HFFc6 (cell line): Measurements from ENCODE around the gene EGFR. TPM values are rescaled to one million over a fixed set of nuclear protein-coding genes. Genes with fewer than 3 reads are reported as not detected.

ENCODE experiments used
- DNase-seq: peaks from one replicate; pipeline ENCODE4 v3.0.0-alpha.2; 2018
- H3K27ac Mint-ChIP-seq: 2 replicates; pipeline ENCODE4 v1.8.0; 2020; ENCODE audit warnings: mild to moderate bottlenecking, mixed read lengths
- H3K27me3 Mint-ChIP-seq: 2 replicates; pipeline ENCODE4 v1.8.0; 2021; ENCODE audit warnings: mild to moderate bottlenecking, moderate library complexity, mixed read lengths; ENCODE audit not compliant: insufficient read depth
- H3K36me3 Mint-ChIP-seq: 2 replicates; pipeline ENCODE4 v1.8.0; 2021; ENCODE audit warnings: low read depth, mixed read lengths
- H3K4me1 Mint-ChIP-seq: 2 replicates; pipeline ENCODE4 v1.8.0; 2020; ENCODE audit warnings: low read depth, mixed read lengths
- H3K4me3 Mint-ChIP-seq: 2 replicates; pipeline ENCODE4 v1.8.0; 2020; ENCODE audit warnings: mild to moderate bottlenecking, moderate library complexity, mixed read lengths
- H3K9me3 Mint-ChIP-seq: 2 replicates; pipeline ENCODE4 v1.8.0; 2020; ENCODE audit warnings: mild to moderate bottlenecking, mixed read lengths
- total RNA-seq, 6 experiments: library from RNA; stranded (reverse); fragmentation: NEBNext Ultra II Directional; extraction: Animal tissue kit (Norgen Biotek cat#: 25700); gene quantifications; 2 replicates in 1 of 6; 3 replicates in 5 of 6; pipeline ENCODE4 v1.2.3, GENCODE V29; 2021
- TF ChIP-seq, protein P1 (sequence below): fragments of 200-600 bp; sonication (generic); IDR thresholded peaks from 2 replicates; pipeline ENCODE4 v1.5.0; 2021; ENCODE audit warnings: antibody characterized with exemption, mild to moderate bottlenecking

The EGFR gene
- total RNA-seq, 6 experiments from 2014 or later = 69.9 to 87.2 (median 77.0) TPM

DNA sequence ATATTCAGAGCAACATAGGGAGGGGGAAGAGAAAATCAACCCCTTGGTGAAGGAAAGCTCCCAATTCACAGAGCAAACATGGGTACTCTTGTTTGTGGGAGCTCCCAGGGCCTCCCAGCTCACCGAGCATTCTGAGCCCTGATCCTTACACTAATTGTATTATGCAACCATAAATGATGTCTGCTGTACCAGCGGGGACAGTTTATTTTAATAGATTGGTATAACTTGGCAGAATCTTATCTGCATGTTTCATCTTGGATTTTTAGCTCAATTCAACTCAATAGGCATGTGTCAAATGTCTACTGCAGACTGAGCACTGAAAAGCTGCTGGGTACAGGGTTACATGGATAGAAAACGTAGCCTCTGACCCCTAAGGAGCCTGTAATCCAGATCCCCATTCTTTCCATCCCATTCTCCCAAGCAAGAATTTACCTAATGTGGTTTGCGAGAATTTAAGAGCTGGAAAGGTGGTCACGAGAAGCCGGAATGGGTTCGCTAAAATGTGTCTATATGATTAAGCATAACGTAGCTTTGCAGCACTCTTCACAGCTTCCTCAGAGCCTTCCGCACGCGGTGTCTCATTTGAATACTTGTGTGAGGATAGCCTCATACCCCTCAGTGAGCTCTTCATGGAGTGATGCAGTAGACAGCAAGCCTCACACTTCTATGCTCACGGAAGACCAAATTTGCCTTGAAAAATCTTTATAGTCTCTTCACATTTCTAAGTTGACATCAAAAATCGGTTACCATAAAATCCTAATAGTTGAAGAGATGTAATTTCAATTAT, 18.3 kb downstream of the EGFR start:
- TF ChIP-seq, protein P1, sequence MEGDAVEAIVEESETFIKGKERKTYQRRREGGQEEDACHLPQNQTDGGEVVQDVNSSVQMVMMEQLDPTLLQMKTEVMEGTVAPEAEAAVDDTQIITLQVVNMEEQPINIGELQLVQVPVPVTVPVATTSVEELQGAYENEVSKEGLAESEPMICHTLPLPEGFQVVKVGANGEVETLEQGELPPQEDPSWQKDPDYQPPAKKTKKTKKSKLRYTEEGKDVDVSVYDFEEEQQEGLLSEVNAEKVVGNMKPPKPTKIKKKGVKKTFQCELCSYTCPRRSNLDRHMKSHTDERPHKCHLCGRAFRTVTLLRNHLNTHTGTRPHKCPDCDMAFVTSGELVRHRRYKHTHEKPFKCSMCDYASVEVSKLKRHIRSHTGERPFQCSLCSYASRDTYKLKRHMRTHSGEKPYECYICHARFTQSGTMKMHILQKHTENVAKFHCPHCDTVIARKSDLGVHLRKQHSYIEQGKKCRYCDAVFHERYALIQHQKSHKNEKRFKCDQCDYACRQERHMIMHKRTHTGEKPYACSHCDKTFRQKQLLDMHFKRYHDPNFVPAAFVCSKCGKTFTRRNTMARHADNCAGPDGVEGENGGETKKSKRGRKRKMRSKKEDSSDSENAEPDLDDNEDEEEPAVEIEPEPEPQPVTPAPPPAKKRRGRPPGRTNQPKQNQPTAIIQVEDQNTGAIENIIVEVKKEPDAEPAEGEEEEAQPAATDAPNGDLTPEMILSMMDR = no peak
- Mint-ChIP-seq H3K4me1 (peaks cover 58% of the 10 kb centered on the region), H3K27me3 (no peaks in the 10 kb centered on the region; the same call in 1 of the 2 replicates), H3K4me3 (no peak overlapping the region), H3K27ac (no peak overlapping the region), H3K36me3 (peaks cover 22% of the 10 kb centered on the region), H3K9me3 (no peaks in the 10 kb centered on the region)
- DNase-seq = no peak

DNA sequence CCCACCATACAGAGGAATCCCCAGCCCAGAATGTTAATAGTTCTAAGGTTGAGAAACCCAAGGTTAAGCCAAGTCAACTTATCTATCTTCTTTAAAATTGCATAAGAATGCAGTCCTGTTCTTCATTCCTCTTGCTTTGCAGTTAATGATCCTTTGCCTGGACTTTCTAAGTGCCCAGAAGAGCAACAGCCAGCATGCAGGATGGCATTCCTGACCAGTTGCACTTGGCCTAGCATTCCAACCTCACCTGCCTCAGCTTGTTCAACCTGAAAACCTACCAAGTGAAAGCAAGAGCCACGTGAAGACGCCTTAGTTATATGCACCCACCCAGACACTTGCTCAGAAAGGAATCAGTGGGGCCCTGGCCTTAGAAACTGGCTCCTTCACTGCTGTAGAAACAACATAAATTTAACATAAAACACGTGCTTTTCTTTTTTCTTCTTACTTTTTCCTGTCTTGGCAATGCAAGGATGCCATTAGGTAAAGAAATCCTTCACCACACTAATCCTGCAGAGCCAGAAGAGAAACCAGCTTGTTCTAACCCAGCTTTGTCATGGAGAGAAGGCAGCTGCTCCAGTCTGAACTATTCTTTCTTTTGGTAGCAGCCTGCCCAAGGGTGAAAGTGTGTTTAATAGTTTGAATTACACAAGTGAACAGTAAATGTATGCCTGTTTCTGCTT, 25.0 kb downstream of the EGFR start:
- H3K4me3 Mint-ChIP-seq = no peak overlapping the region
- H3K9me3 Mint-ChIP-seq = no peaks in the 10 kb centered on the region
- TF ChIP-seq, protein P1 = no peak
- H3K27me3 Mint-ChIP-seq = peaks cover 3% of the 10 kb centered on the region; the same call in 1 of the 2 replicates
- peaks cover 23% of the 10 kb centered on the region for H3K36me3 Mint-ChIP-seq
- peaks cover 65% of the 10 kb centered on the region for H3K4me1 Mint-ChIP-seq
- no peak overlapping the region for H3K27ac Mint-ChIP-seq
- no peak for DNase-seq

DNA sequence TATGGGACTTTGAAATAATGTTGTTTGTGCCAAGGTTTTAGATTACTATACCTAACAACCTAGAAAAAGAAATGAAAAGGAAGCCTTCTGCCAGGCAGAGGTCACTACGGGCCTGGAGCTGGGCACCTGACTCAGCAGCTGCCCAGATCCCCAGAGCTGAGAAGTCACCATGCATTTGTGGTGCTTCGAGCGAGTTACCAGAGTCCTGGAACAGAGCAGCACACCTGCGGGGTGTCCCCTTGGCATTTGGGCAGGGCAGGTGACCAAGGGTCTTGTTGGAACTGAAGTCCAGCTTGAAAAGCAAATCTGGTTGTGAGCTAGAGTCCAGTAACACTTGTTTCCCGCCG, 25.5 kb downstream of the EGFR start:
- no peak overlapping the region for H3K4me3 Mint-ChIP-seq
- H3K27ac Mint-ChIP-seq = no peak overlapping the region
- H3K27me3 Mint-ChIP-seq = peaks cover 3% of the 10 kb centered on the region; the same call in 1 of the 2 replicates
- TF ChIP-seq, protein P1 = no peak
- no peak for DNase-seq
- H3K9me3 Mint-ChIP-seq = no peaks in the 10 kb centered on the region
- peaks cover 19% of the 10 kb centered on the region for H3K36me3 Mint-ChIP-seq
- H3K4me1 Mint-ChIP-seq = peaks cover 65% of the 10 kb centered on the region

DNA sequence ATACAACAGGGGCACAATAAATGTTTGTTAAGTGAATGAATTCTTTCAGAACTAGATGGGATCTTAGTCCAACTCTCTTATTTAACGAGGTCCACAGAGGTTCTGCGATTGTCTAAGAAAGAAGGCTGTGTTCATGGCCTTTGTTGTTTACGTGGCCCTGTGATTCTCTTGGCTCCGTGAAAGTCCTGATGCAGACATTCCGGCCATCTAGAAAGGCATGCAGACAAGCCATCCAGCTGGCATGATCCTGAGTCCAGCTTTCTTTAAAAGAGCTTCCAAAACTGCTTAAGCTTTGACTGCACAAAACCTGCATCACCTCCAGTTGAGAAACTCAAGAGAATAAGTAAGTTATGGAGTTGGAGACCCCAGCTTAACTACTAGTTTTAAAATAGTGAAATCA, 26.0 kb downstream of the EGFR start:
- H3K9me3 Mint-ChIP-seq = no peaks in the 10 kb centered on the region
- H3K4me3 Mint-ChIP-seq = no peak overlapping the region
- H3K36me3 Mint-ChIP-seq = peaks cover 18% of the 10 kb centered on the region
- peaks cover 65% of the 10 kb centered on the region for H3K4me1 Mint-ChIP-seq
- peak overlapping the region; percentile 43; the same call in 1 of the 2 replicates for H3K27ac Mint-ChIP-seq
- H3K27me3 Mint-ChIP-seq = peaks cover 3% of the 10 kb centered on the region; the same call in 1 of the 2 replicates
- TF ChIP-seq, protein P1 = no peak
- DNase-seq = no peak

DNA sequence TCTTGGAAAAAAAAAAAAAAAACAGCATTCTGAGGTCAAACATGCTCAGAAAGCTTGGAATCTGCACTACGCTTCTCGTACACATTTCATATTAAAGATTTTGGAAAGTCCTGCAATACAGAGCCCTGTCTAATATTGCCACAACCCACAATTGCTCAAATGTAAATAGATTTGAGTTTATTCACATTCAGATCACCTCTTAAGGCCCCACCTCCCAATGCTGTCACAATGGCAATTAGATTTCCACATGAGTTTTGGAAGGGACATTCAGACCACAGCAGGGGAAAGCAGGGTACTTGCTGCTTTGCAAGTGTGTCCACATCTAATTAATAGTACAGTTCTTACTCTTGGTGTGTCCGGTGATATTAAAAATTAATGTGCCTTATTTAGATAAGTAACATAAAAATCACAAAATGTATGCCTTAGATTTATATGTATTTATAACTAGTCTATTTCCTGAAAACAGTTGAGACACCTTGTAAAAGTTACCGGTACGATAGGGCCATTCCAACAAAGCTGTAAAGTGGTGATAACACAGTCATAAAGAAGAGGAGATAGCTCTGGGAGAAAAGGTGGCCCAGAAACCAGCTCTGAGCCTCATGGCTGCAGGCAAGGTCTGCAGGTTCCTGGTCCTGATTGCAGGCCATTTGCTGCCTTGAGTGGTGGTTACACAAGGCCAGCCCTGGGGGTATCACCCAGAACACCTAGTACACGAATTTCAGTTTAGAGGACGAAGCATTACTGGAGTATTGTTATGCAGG, 27.9 kb downstream of the EGFR start:
- Mint-ChIP-seq H3K27me3 (peaks cover 3% of the 10 kb centered on the region; the same call in 1 of the 2 replicates), H3K9me3 (no peaks in the 10 kb centered on the region), H3K36me3 (peaks cover 21% of the 10 kb centered on the region), H3K4me1 (peaks cover 80% of the 10 kb centered on the region), H3K27ac (peak overlapping the region; percentile 24; the same call in 1 of the 2 replicates), H3K4me3 (no peak overlapping the region)
- DNase-seq = no peak
- TF ChIP-seq, protein P1 = no peak
